Mammary epithelial cell (primary cell): Measurements from ENCODE around the gene TMC4.

ENCODE experiments used
- EZH2 ChIP-seq: IDR thresholded peaks from 2 replicates; pipeline ENCODE4 v1.6.1; 2012; ENCODE audit warnings: low read length, inconsistent platforms, borderline replicate concordance
- TF ChIP-seq, protein P1 (sequence below), 2 donors: IDR thresholded peaks in 1 of 2; conservative IDR thresholded peaks in 1 of 2; 2 replicates each; pipeline ENCODE4 v1.5.1; 2011 to 2012; ENCODE audit warnings: inconsistent platforms in 2 of 2, low read length in 2 of 2, mild to moderate bottlenecking in 2 of 2, control low read depth in 1 of 2, low read depth in 1 of 2; ENCODE audit not compliant: insufficient read depth in 1 of 2; ENCODE audit errors: extremely low read depth in 1 of 2

DNA sequence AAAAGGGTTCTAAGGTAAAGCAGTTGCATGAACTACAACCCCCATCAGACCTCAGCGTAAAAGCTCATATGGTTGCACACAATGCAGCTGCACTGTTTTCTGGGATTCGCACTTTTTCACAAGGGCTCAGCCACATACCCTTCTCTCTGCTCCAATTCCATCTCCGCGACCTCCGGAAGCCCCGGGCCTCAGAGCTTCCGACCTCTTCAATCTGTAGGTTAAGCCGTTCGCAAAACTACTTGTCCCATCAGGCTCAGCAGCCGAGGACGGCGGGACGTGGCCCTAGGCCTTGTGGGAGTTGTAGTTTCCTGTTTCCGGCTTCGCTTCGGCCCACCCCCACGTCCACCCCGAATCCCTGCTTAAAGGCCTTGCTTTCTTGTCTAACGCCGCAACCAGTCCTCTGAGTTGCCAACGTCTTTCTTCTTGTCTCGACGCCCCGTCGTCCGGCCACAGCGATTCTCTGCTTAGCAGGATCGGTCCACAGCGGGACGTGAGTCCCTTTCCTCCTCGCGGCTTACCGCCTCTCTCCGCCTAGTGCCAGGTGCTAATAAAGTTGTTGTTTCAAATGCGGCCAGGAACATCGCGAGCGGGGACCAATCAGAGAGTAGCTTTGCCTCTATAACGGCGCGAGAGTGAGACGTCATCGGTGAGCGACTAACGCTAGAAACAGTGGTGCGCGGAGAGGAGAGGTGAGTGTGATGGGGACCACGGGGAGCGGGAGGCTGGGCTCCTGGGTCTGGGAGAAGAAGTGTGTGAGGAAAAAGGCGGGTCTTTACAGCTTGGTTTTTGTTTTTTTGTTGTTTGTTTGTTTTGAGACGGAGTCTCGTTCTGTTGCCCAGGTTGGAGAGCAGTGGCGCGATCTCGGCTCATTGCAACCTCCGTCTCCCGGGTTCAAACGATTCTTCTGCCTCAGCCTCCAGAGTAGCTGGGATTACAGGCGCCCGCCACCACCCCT lies 57.6 kb downstream of the TMC4 start, which contains the start of the genes PRPF31 and TFPT:
- TF ChIP-seq, protein P1, sequence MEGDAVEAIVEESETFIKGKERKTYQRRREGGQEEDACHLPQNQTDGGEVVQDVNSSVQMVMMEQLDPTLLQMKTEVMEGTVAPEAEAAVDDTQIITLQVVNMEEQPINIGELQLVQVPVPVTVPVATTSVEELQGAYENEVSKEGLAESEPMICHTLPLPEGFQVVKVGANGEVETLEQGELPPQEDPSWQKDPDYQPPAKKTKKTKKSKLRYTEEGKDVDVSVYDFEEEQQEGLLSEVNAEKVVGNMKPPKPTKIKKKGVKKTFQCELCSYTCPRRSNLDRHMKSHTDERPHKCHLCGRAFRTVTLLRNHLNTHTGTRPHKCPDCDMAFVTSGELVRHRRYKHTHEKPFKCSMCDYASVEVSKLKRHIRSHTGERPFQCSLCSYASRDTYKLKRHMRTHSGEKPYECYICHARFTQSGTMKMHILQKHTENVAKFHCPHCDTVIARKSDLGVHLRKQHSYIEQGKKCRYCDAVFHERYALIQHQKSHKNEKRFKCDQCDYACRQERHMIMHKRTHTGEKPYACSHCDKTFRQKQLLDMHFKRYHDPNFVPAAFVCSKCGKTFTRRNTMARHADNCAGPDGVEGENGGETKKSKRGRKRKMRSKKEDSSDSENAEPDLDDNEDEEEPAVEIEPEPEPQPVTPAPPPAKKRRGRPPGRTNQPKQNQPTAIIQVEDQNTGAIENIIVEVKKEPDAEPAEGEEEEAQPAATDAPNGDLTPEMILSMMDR (conservative IDR thresholded peaks at IDR 0.05 in 1 of 2, IDR thresholded peaks at IDR 0.05 in 1 of 2; ENCODE audit: extremely low read depth in 1 of 2, insufficient read depth in 1 of 2, low read depth in 1 of 2, low read length in 2 of 2), result no peak
- TF ChIP-seq EZH2, result no peak
